ENCODE data around the gene SMYD1. TPM values are rescaled to one million over a fixed set of nuclear protein-coding genes. Genes with fewer than 3 reads are reported as not detected.

Gene SMYD1
- total and polyA plus RNA-seq, 2 donors (not counting 1 experiment from before 2014, with no cell fraction given) = not detected

DNA sequence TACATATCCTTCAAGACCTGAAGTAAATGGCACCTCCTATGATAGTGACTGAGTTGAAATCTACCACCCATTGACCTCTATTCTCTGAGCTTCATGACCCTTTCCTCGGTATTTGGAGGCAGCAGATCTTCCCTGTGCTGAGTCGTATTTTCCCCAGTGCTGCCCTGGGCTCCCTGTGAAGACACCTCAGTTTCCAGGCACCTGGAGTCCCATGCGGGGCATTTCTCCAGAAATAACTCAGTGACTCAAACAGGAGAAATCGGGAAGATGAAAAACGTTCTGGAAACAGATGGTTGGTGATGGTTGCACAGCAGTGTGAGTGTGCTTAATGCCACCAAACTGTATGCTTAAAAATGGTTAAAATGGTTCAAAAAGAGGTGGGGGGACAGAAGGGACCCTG is 18.0 kb downstream of the SMYD1 start:
- H3K27ac ChIP-seq (ENCODE audit: low read length in 2 of 2) = no peak overlapping the region
- CTCF ChIA-PET = no interaction called here
- peaks cover 8% of the 10 kb centered on the region for H3K4me1 Mint-ChIP-seq
- intact Hi-C loops (cut with micrococcal nuclease) = no loop called here
- no peaks in the 10 kb centered on the region for H4K20me1 ChIP-seq (ENCODE audit: control insufficient read depth, insufficient read depth, low read length, poor library complexity, severe bottlenecking)
- no peak overlapping the region for H3K9ac ChIP-seq (ENCODE audit: low read length)
- no peak overlapping the region for H2AFZ ChIP-seq (ENCODE audit: insufficient read depth, low read depth, low read length, poor library complexity, severe bottlenecking)
- TF ChIP-seq EZH2 (IDR thresholded peaks at IDR 0.05; ENCODE audit: borderline replicate concordance, insufficient read depth, low read depth, low read length, poor library complexity, severe bottlenecking) = no peak
- DNase-seq (no peak), ATAC-seq (ENCODE audit: low read depth) (no peak)
- no peak overlapping the region for H3K4me2 ChIP-seq (replicated peaks; ENCODE audit: low read depth, low read length, poor library complexity, severe bottlenecking)
- no peaks in the 10 kb centered on the region for H3K79me2 ChIP-seq (ENCODE audit: control insufficient read depth, insufficient read depth, low read length)
- H3K27ac Mint-ChIP-seq = no peak overlapping the region
- no peaks in the 10 kb centered on the region for H3K9me3 ChIP-seq (ENCODE audit: control extremely low read depth in 1 of 3, control insufficient read depth in 2 of 3, insufficient read depth in 1 of 3, low read length in 2 of 3)
- 87% methylated on average over 3 of the region's 5 CpGs for WGBS (ENCODE audit: insufficient coverage)
- H3K4me1 ChIP-seq (ENCODE audit: control insufficient read depth in 2 of 2, insufficient read depth in 2 of 2, low read length in 2 of 2) = peaks cover 4 to 9% of the 10 kb centered on the region in 2 donors
- peaks cover 4% of the 10 kb centered on the region for H3K27me3 Mint-ChIP-seq
- no peaks in the 10 kb centered on the region for H3K9me3 Mint-ChIP-seq (ENCODE audit: insufficient read depth)
- POLR2A ChIA-PET = no interaction called here
- no peak overlapping the region for H3K4me3 ChIP-seq (ENCODE audit: control extremely low read depth in 1 of 5, extremely low read depth in 1 of 5, insufficient read depth in 1 of 5, low read depth in 2 of 5, low read length in 4 of 5)
- H3K36me3 ChIP-seq (replicated peaks in 1 of 2; ENCODE audit: control extremely low read depth in 1 of 2, control insufficient read depth in 1 of 2, extremely low read depth in 1 of 2, insufficient read depth in 2 of 2, low read length in 1 of 2) = no peaks in the 10 kb centered on the region
- H3K4me3 Mint-ChIP-seq = no peak overlapping the region
- H3K27me3 ChIP-seq (replicated peaks in 1 of 4; ENCODE audit: control extremely low read depth in 1 of 4, control insufficient read depth in 3 of 4, insufficient read depth in 4 of 4, low read length in 3 of 4) = no peaks in the 10 kb centered on the region

- no peak overlapping the region for H3K9ac ChIP-seq (ENCODE audit: low read length)
- H3K4me2 ChIP-seq (replicated peaks; ENCODE audit: low read depth, low read length, poor library complexity, severe bottlenecking) = no peak overlapping the region
- ATAC-seq (ENCODE audit: low read depth) = no peak
- WGBS (ENCODE audit: insufficient coverage) = 79% methylated on average over 3 of the region's 9 CpGs
- H4K20me1 ChIP-seq (ENCODE audit: control insufficient read depth, insufficient read depth, low read length, poor library complexity, severe bottlenecking) = no peaks in the 10 kb centered on the region
- no peaks in the 10 kb centered on the region for H3K36me3 ChIP-seq (replicated peaks in 1 of 2; ENCODE audit: control extremely low read depth in 1 of 2, control insufficient read depth in 1 of 2, extremely low read depth in 1 of 2, insufficient read depth in 2 of 2, low read length in 1 of 2)
- H3K4me3 ChIP-seq (ENCODE audit: control extremely low read depth in 1 of 5, extremely low read depth in 1 of 5, insufficient read depth in 1 of 5, low read depth in 2 of 5, low read length in 4 of 5) = no peak overlapping the region
- intact Hi-C loops (cut with micrococcal nuclease) = no loop called here
- no peak for DNase-seq
- peaks cover 4% of the 10 kb centered on the region for H3K27me3 Mint-ChIP-seq
- no peak overlapping the region for H2AFZ ChIP-seq (ENCODE audit: insufficient read depth, low read depth, low read length, poor library complexity, severe bottlenecking)
- H3K27ac Mint-ChIP-seq = no peak overlapping the region
- TF ChIP-seq CTCF (IDR thresholded peaks at IDR 0.05) = no peak
- no peak for TF ChIP-seq EZH2 (IDR thresholded peaks at IDR 0.05; ENCODE audit: borderline replicate concordance, insufficient read depth, low read depth, low read length, poor library complexity, severe bottlenecking)
- no peaks in the 10 kb centered on the region for H3K27me3 ChIP-seq (replicated peaks in 1 of 4; ENCODE audit: control extremely low read depth in 1 of 4, control insufficient read depth in 3 of 4, insufficient read depth in 4 of 4, low read length in 3 of 4)
- no peak overlapping the region for H3K27ac ChIP-seq (ENCODE audit: low read length in 2 of 2)
- H3K79me2 ChIP-seq (ENCODE audit: control insufficient read depth, insufficient read depth, low read length) = no peaks in the 10 kb centered on the region
- CTCF ChIA-PET = no interaction called here
- H3K4me3 Mint-ChIP-seq = no peak overlapping the region
- POLR2A ChIA-PET = no interaction called here
- peaks cover 9 to 15% of the 10 kb centered on the region in 2 donors for H3K4me1 ChIP-seq (ENCODE audit: control insufficient read depth in 2 of 2, insufficient read depth in 2 of 2, low read length in 2 of 2)
- H3K9me3 Mint-ChIP-seq (ENCODE audit: insufficient read depth) = no peaks in the 10 kb centered on the region
- peaks cover 16% of the 10 kb centered on the region for H3K4me1 Mint-ChIP-seq
- no peaks in the 10 kb centered on the region for H3K9me3 ChIP-seq (ENCODE audit: control extremely low read depth in 1 of 3, control insufficient read depth in 2 of 3, insufficient read depth in 1 of 3, low read length in 2 of 3)
Measured at GRCh38 chr2:88086401-88086800, 18.8 kb downstream of the SMYD1 start.

All from B cell (primary cell).